Kidney (tissue), 14 donors: ENCODE results near the gene CYP19A1. TPM values are rescaled to one million over a fixed set of nuclear protein-coding genes. Genes with fewer than 3 reads are reported as not detected.
A peak's percentile ranks its signal among the peaks of the same experiment; 100 is the strongest.

Experiments used
- DNase-seq, 5 donors: peaks; one replicate each; pipeline ENCODE4 v3.0.0-alpha.2; 2013 to 2020
- FAIRE-seq: peaks from 2 replicates; lab custom pipeline; 2012; peaks lifted over from hg19 to GRCh38; lab: Jason Lieb, UNC
- H3K27ac ChIP-seq, 2 donors: one replicate each; pipeline ENCODE4 v1.7.0; 2013; ENCODE audit warnings: low read depth in 2 of 2, low read length in 2 of 2, inconsistent platforms in 1 of 2
- H3K27me3 ChIP-seq: one replicate; pipeline ENCODE4 v1.7.1; 2013; ENCODE audit warnings: low read length, inconsistent platforms; ENCODE audit not compliant: control insufficient read depth, insufficient read depth
- H3K36me3 ChIP-seq, 3 donors: one replicate each; pipeline versions ENCODE4 v1.7.0 to v1.7.1; 2013; ENCODE audit warnings: low read length in 3 of 3, control low read depth in 1 of 3, inconsistent platforms in 1 of 3; ENCODE audit not compliant: insufficient read depth in 3 of 3, control insufficient read depth in 2 of 3
- H3K4me1 ChIP-seq, 3 donors: one replicate each; pipeline versions ENCODE4 v1.7.0 to v1.7.1; 2013; ENCODE audit warnings: low read length in 3 of 3, inconsistent platforms in 1 of 3, low read depth in 1 of 3; ENCODE audit not compliant: control insufficient read depth in 2 of 3, insufficient read depth in 2 of 3
- H3K4me3 ChIP-seq, 3 donors: one replicate each; pipeline versions ENCODE4 v1.7.0 to v1.8.1; 2013; ENCODE audit warnings: low read length in 3 of 3, control low read depth in 1 of 3, inconsistent platforms in 1 of 3
- H3K9ac ChIP-seq, 3 donors: one replicate each; pipeline versions ENCODE4 v1.7.0 to v1.7.1; 2013; ENCODE audit warnings: low read length in 3 of 3, control low read depth in 1 of 3, inconsistent platforms in 1 of 3
- H3K9me3 ChIP-seq, 3 donors: one replicate each; pipeline versions ENCODE4 v1.7.0 to v1.7.1; 2013; ENCODE audit warnings: low read length in 3 of 3, control low read depth in 1 of 3, inconsistent platforms in 1 of 3; ENCODE audit not compliant: control insufficient read depth in 2 of 3, insufficient read depth in 1 of 3
- intact Hi-C: fragments of 100-400 bp; cut with DNase I; formaldehyde crosslinking; loops from one replicate; pipeline ENCODE4 v1.11.1; 2022
- polyA plus RNA-seq: library from polyadenylated mRNA; stranded (reverse); fragments of 350-450 nt; fragmentation: Illumina TruSeq; extraction: RNeasy Lipid Tissue Mini Kit (QIAGEN cat#74804); gene quantifications from one replicate; pipeline ENCODE4 v1.2.3, GENCODE V29; 2014; ENCODE audit warnings: low read depth, low replicate concordance; ENCODE audit not compliant: insufficient read depth
- total RNA-seq: library from RNA; stranded (reverse); fragmentation: NEBNext Ultra II Directional; extraction: Animal tissue kit (Norgen Biotek cat#: 25700); gene quantifications from one replicate; pipeline ENCODE4 v1.2.1, GENCODE V29; 2021
- TF ChIP-seq, protein P1 (sequence below): IDR thresholded peaks from 3 replicates; pipeline ENCODE4 v1.5.1; 2012; ENCODE audit warnings: mild to moderate bottlenecking, moderate library complexity, borderline replicate concordance; ENCODE audit not compliant: insufficient read depth; ENCODE audit errors: extremely low read depth
- donor health status: control.
- donor health status: control.
- donor health status: control.
- donor health status: control.
- donor health status: control.
- donor health status: DM: yes; HTN: yes; CAD: no.
- donor health status: Normal renal cell carcinoma (clear cell type).

CYP19A1 gene
- total and polyA plus RNA-seq, 2 donors from 2014 or later, result 0.50 TPM; not detected in 1

DNA sequence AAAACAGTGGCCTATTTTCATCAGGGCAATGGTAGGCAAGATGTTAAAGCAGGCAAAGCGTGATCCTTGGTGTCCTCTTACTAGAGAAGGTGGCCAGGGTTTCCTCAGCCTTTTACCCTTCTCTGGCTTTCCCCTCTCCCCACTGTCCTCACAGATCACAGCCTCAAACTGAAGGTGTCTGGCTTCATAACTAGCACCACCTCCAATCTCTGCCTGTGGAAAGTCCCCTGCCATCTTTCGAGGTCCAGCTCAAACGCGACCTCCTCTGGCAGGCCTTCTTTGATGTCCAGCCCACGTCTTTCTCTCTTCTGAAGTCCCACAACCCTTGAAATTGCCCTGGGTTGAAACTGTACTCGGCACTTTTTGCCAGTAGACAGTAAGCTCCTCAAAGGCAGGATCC lies 35.9 kb downstream of the CYP19A1 start:
- no peaks in the 10 kb centered on the region for H3K27me3 ChIP-seq
- no peaks in the 10 kb centered on the region for H3K9me3 ChIP-seq
- no peak for FAIRE-seq
- intact Hi-C loops, result no loop called here
- DNase-seq, result no peak
- peaks cover 0 to 4% (median 0%) of the 10 kb centered on the region in 3 donors for H3K4me1 ChIP-seq
- no peaks in the 10 kb centered on the region for H3K36me3 ChIP-seq
- TF ChIP-seq, protein P1, sequence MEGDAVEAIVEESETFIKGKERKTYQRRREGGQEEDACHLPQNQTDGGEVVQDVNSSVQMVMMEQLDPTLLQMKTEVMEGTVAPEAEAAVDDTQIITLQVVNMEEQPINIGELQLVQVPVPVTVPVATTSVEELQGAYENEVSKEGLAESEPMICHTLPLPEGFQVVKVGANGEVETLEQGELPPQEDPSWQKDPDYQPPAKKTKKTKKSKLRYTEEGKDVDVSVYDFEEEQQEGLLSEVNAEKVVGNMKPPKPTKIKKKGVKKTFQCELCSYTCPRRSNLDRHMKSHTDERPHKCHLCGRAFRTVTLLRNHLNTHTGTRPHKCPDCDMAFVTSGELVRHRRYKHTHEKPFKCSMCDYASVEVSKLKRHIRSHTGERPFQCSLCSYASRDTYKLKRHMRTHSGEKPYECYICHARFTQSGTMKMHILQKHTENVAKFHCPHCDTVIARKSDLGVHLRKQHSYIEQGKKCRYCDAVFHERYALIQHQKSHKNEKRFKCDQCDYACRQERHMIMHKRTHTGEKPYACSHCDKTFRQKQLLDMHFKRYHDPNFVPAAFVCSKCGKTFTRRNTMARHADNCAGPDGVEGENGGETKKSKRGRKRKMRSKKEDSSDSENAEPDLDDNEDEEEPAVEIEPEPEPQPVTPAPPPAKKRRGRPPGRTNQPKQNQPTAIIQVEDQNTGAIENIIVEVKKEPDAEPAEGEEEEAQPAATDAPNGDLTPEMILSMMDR, result no peak
- no peak overlapping the region for H3K4me3 ChIP-seq
- H3K9ac ChIP-seq, result no peak overlapping the region
- no peak overlapping the region for H3K27ac ChIP-seq

DNA sequence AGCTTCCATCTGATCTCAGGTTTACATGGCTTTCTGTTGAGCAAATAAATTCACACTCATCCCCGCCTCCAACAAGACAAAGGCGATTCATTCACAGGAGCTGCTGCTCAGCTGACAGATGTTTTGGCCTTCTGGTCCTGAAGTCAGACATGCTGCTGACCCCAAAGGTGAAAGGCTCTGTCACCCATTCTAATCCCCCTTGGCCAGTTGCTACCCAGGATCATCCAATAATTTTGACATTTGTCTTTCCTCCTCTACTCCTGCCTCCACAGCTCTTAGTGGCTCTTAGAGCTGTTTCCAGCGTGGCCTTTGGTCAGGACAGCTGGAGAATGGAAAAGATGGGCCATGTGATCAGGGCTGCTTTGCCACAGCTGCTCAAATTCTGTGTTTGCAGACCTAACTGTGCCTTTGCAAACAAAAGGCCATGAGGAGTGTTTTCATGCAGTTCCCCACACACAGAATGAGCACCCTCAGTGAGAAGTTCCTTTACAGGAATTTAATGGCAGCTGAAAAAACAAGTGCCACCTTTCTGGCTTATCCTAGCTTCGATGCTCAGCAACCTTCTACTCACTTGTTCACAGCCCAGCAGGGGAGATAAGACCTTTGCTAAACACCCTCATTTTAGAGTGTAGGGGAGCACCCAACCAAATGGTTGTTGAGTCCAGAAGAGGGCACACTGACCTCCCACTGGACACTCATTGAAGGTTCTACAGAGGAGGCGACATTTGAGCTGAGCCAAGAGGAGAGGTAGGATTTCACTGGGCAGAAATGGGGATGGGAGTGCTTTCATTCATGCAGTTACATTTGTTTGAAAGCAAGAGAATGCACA lies 39.0 kb downstream of the CYP19A1 start:
- no peak overlapping the region for H3K4me3 ChIP-seq
- peak overlapping the region; percentile 41 to 59 for H3K27ac ChIP-seq
- H3K4me1 ChIP-seq, result peaks cover 0 to 4% (median 0%) of the 10 kb centered on the region in 3 donors
- no peaks in the 10 kb centered on the region for H3K9me3 ChIP-seq
- no peaks in the 10 kb centered on the region for H3K36me3 ChIP-seq
- H3K9ac ChIP-seq, result no peak overlapping the region
- no peaks in the 10 kb centered on the region for H3K27me3 ChIP-seq
- TF ChIP-seq, protein P1, result no peak
- FAIRE-seq (no peak), DNase-seq (peak in 1 of 5 donors; percentile 49)
- intact Hi-C loops, result no loop called here

DNA sequence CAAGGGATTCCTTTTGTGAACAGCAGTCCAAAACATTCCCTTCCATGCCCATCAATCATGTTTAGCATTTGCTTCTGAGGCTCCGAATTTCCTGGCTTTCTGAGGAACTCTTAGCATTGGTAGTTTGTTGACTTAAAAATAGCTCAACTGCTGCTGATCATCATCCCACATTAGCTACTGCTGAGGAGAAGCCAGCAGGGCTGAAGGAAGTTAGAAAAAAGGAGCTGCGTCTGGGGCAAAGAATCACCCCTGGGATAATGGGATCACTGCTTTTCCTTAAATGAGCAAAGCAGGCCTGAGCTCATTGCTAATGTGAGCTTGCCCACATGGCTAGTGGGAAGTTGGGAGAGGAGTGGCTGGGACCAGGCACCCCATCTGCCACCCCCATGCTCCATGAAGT lies 39.8 kb downstream of the CYP19A1 start:
- DNase-seq, result peak in 1 of 5 donors; percentile 76
- TF ChIP-seq, protein P1, result no peak
- H3K27ac ChIP-seq, result peak overlapping the region; percentile 41 to 59

More for the DNA sequence above, 39.8 kb downstream of the CYP19A1 start:
- no peak overlapping the region for H3K4me3 ChIP-seq
- intact Hi-C loops, result no loop called here
- H3K4me1 ChIP-seq, result peaks cover 0 to 4% (median 0%) of the 10 kb centered on the region in 3 donors
- H3K9ac ChIP-seq, result no peak overlapping the region
- no peak for FAIRE-seq
- no peaks in the 10 kb centered on the region for H3K27me3 ChIP-seq
- H3K9me3 ChIP-seq, result no peaks in the 10 kb centered on the region
- no peaks in the 10 kb centered on the region for H3K36me3 ChIP-seq
